Esophagus muscularis mucosa (tissue), 4 donors: Measurements from ENCODE around the gene HIRA. TPM values are rescaled to one million over a fixed set of nuclear protein-coding genes. Genes with fewer than 3 reads are reported as not detected.

Experiments
- DNase-seq: peaks from one replicate; pipeline ENCODE4 v3.0.0-alpha.2; 2017; ENCODE audit errors: extremely low spot score
- H3K27ac ChIP-seq, 4 donors: fragments of 200-600 bp; sonication (generic); replicated peaks in 1 of 4; 1 replicate in 3 of 4; 2 replicates in 1 of 4; pipeline ENCODE4 v1.5.1; 2016 to 2019; ENCODE audit warnings: mild to moderate bottlenecking in 1 of 4
- H3K27me3 ChIP-seq, 4 donors: fragments of 200-600 bp; sonication (generic); one replicate each; pipeline versions ENCODE4 v1.5.1 to v1.6.0; 2016 to 2019
- H3K36me3 ChIP-seq, 4 donors: fragments of 200-600 bp; sonication (generic); one replicate each; pipeline ENCODE4 v1.5.1; 2016 to 2019
- H3K4me1 ChIP-seq, 4 donors: fragments of 200-600 bp; sonication (generic); one replicate each; pipeline ENCODE4 v1.5.1; 2016 to 2019
- H3K4me3 ChIP-seq, 4 donors: fragments of 200-600 bp; sonication (generic); 1 replicate in 2 of 4; 2 replicates in 2 of 4; pipeline ENCODE4 v1.5.1; 2016 to 2019; ENCODE audit warnings: mild to moderate bottlenecking in 4 of 4, moderate library complexity in 1 of 4
- H3K9me3 ChIP-seq, 4 donors: fragments of 200-600 bp; sonication (generic); 1 replicate in 3 of 4; 2 replicates in 1 of 4; pipeline ENCODE4 v1.5.1; 2016 to 2019
- CTCF ChIP-seq, 3 experiments: fragments of 200-600 bp in 2 of 3; fragments of 450-650 bp in 1 of 3; sonication (generic) in 2 of 3; IDR thresholded peaks; one replicate each; pipeline ENCODE4 v1.5.1; 2017 to 2019; ENCODE audit warnings: antibody characterized with exemption in 3 of 3, mild to moderate bottlenecking in 2 of 3, moderate library complexity in 1 of 3
- EP300 ChIP-seq: sonication (generic); formaldehyde crosslinking; IDR thresholded peaks from one replicate; pipeline ENCODE4 v1.6.1; 2017; ENCODE audit warnings: antibody characterized with exemption
- POLR2A ChIP-seq: fragments of 450-650 bp; IDR thresholded peaks from one replicate; pipeline ENCODE4 v1.6.1; 2017; ENCODE audit warnings: antibody characterized with exemption, moderate library complexity, mild to moderate bottlenecking, low read depth
- POLR2AphosphoS5 ChIP-seq, 2 donors: sonication (generic); formaldehyde crosslinking; IDR thresholded peaks; one replicate each; pipeline ENCODE4 v1.6.1; 2017; ENCODE audit warnings: antibody characterized with exemption in 2 of 2
- WGBS: methylation state at CpG from one replicate; pipeline ENCODE4 v1.1.5; 2018; 5-methylcytosine and 5-hydroxymethylcytosine counted together
- intact Hi-C: fragments of 100-400 bp; cut with DNase I; formaldehyde crosslinking; loops from one replicate; pipeline ENCODE4 v1.15.1; 2023
- total RNA-seq, 4 donors: library from RNA; depleted of rRNA; stranded (reverse); fragments of >200 nt; gene quantifications; one replicate each; pipeline versions ENCODE4 v1.1.0 to v1.2.1, GENCODE V29; 2016

The HIRA gene
- total RNA-seq, 4 donors from 2014 or later, result 22.0 to 31.6 (median 26.5) TPM

- no peak overlapping the region for H3K4me3 ChIP-seq
- intact Hi-C loops, result no loop called here
- 84% methylated on average over 4 of the region's 4 CpGs for WGBS
- H3K27me3 ChIP-seq, result no peaks in the 10 kb centered on the region
- DNase-seq, result no peak
- peaks cover 0 to 11% (median 0%) of the 10 kb centered on the region in 4 donors for H3K4me1 ChIP-seq
- peaks cover 37 to 78% (median 70%) of the 10 kb centered on the region in 4 donors for H3K36me3 ChIP-seq
- H3K27ac ChIP-seq, result no peak overlapping the region
- TF ChIP-seq CTCF (IDR thresholded peaks at IDR 0.05), result no peak
- H3K9me3 ChIP-seq, result no peaks in the 10 kb centered on the region
Observed at GRCh38 chr22:19405133-19405532, 26.4 kb downstream of the HIRA start.

- DNase-seq, result no peak
- Histone ChIP-seq H3K4me3 (no peak overlapping the region), H3K27ac (no peak overlapping the region), H3K27me3 (no peaks in the 10 kb centered on the region), H3K9me3 (no peaks in the 10 kb centered on the region), H3K36me3 (peaks cover 39 to 78% (median 69%) of the 10 kb centered on the region in 4 donors), H3K4me1 (peaks cover 0 to 11% (median 0%) of the 10 kb centered on the region in 4 donors)
- no peak for TF ChIP-seq POLR2AphosphoS5 (IDR thresholded peaks at IDR 0.05)
- no peak for TF ChIP-seq CTCF (IDR thresholded peaks at IDR 0.05)
- TF ChIP-seq POLR2A, result no peak
- TF ChIP-seq EP300, result no peak
- intact Hi-C loops, result no loop called here
- 98% methylated on average over 3 of the region's 3 CpGs for WGBS
Observed at GRCh38 chr22:19404676-19405075, 26.9 kb downstream of the HIRA start.

GRCh38 chr22:19402642-19403191 is 28.8 kb downstream of the HIRA start:
- Histone ChIP-seq H3K27me3 (no peaks in the 10 kb centered on the region), H3K4me1 (peaks cover 0 to 9% (median 0%) of the 10 kb centered on the region in 4 donors), H3K27ac (no peak overlapping the region), H3K36me3 (peaks cover 34 to 77% (median 64%) of the 10 kb centered on the region in 4 donors), H3K9me3 (no peaks in the 10 kb centered on the region), H3K4me3 (no peak overlapping the region)
- intact Hi-C loops, result no loop called here
- DNase-seq, result no peak
- TF ChIP-seq EP300, result no peak
- TF ChIP-seq POLR2A, result no peak
- no peak for TF ChIP-seq POLR2AphosphoS5 (IDR thresholded peaks at IDR 0.05)
- TF ChIP-seq CTCF (IDR thresholded peaks at IDR 0.05), result no peak
- WGBS, result 98% methylated on average over 4 of the region's 4 CpGs

GRCh38 chr22:19401483-19401882 is 30.1 kb downstream of the HIRA start:
- no peak for TF ChIP-seq POLR2AphosphoS5 (IDR thresholded peaks at IDR 0.05)
- TF ChIP-seq EP300, result no peak
- TF ChIP-seq POLR2A, result no peak
- no peak for TF ChIP-seq CTCF (IDR thresholded peaks at IDR 0.05)
- Histone ChIP-seq H3K36me3 (peaks cover 29 to 80% (median 69%) of the 10 kb centered on the region in 4 donors), H3K27ac (no peak overlapping the region), H3K27me3 (no peaks in the 10 kb centered on the region), H3K4me1 (peaks cover 0 to 3% (median 0%) of the 10 kb centered on the region in 4 donors), H3K4me3 (no peak overlapping the region), H3K9me3 (no peaks in the 10 kb centered on the region)
- WGBS, result 96% methylated on average over 4 of the region's 4 CpGs
- no peak for DNase-seq
- intact Hi-C loops, result no loop called here

GRCh38 chr22:19400881-19401280 is 30.7 kb downstream of the HIRA start:
- peaks cover 32 to 81% (median 69%) of the 10 kb centered on the region in 4 donors for H3K36me3 ChIP-seq
- intact Hi-C loops, result no loop called here
- H3K27me3 ChIP-seq, result no peaks in the 10 kb centered on the region
- 91% methylated on average over 6 of the region's 6 CpGs for WGBS
- no peaks in the 10 kb centered on the region for H3K4me1 ChIP-seq
- no peaks in the 10 kb centered on the region for H3K9me3 ChIP-seq
- no peak overlapping the region for H3K27ac ChIP-seq
- no peak for DNase-seq
- no peak for TF ChIP-seq EP300
- H3K4me3 ChIP-seq, result no peak overlapping the region
